IMR-90 (cell line): ENCODE results near the gene WDFY2. TPM values are rescaled to one million over a fixed set of nuclear protein-coding genes. Genes with fewer than 3 reads are reported as not detected.

Source experiments
- ATAC-seq: fragments of 200-7000 bp; cut with Tn5 transposase; 2 replicates; pipeline ENCODE4 v1.9.1; 2020; ENCODE audit warnings: low read depth, mild to moderate bottlenecking, moderate library complexity
- BruUV-seq: library from RNA; stranded (reverse); fragments of 400-500 nt; replicated peaks from 2 replicates; lab custom pipeline; 2021; lab: Mats Ljungman, UMichigan
- CTCF ChIA-PET: fragments of 300-600 bp; formaldehyde crosslinking; extraction: SDS; loops from one replicate; lab custom pipeline; 2021; ENCODE audit warnings: antibody characterized with exemption; lab: Yijun Ruan, JAX
- POLR2A ChIA-PET: fragments of 300-600 bp; sonication (Branson Sonifier 250); formaldehyde crosslinking; loops from one replicate; lab custom pipeline; 2022; ENCODE audit warnings: antibody characterized with exemption; ENCODE audit not compliant: unreplicated experiment; lab: Charles Lee
- DNase-seq: peaks from one replicate; pipeline ENCODE4 v3.0.0; 2013
- H2AFZ ChIP-seq: replicated peaks from 2 replicates; pipeline ENCODE3; 2013; ENCODE audit warnings: low read length, mild to moderate bottlenecking; ENCODE audit not compliant: poor library complexity
- H2AK5ac ChIP-seq: 2 replicates; pipeline ENCODE4 v1.6.1; 2013; ENCODE audit warnings: low read depth, low read length, inconsistent platforms
- H2AK9ac ChIP-seq: replicated peaks from 2 replicates; pipeline ENCODE3; 2013; ENCODE audit warnings: mild to moderate bottlenecking, low read depth, low read length, moderate library complexity; ENCODE audit not compliant: poor library complexity
- H2BK120ac ChIP-seq: 2 replicates; pipeline ENCODE4 v1.6.1; 2013; ENCODE audit warnings: low read depth, low read length, inconsistent platforms
- H2BK15ac ChIP-seq: 3 replicates; pipeline ENCODE4 v1.6.1; 2013; ENCODE audit warnings: low read depth, low read length, inconsistent platforms
- H2BK20ac ChIP-seq: 2 replicates; pipeline ENCODE4 v1.6.1; 2013; ENCODE audit warnings: low read depth, mild to moderate bottlenecking, inconsistent platforms, low read length, moderate library complexity
- H2BK5ac ChIP-seq: 2 replicates; pipeline ENCODE4 v1.6.1; 2013; ENCODE audit warnings: mild to moderate bottlenecking, low read depth, low read length, inconsistent platforms; ENCODE audit not compliant: poor library complexity, severe bottlenecking
- H3K14ac ChIP-seq: replicated peaks from 2 replicates; pipeline ENCODE4 v1.6.1; 2013; ENCODE audit warnings: low read depth, low read length, inconsistent platforms
- H3K18ac ChIP-seq: 2 replicates; pipeline ENCODE4 v1.6.1; 2013; ENCODE audit warnings: low read depth, low read length, control low read depth
- H3K23ac ChIP-seq: 2 replicates; pipeline ENCODE4 v1.6.1; 2013; ENCODE audit warnings: low read depth, low read length, inconsistent platforms
- H3K27ac ChIP-seq: 2 replicates; pipeline ENCODE4 v1.5.1; 2013; ENCODE audit warnings: mild to moderate bottlenecking, control low read depth, low read length; ENCODE audit not compliant: insufficient read depth
- H3K27me3 ChIP-seq: 2 replicates; pipeline ENCODE4 v1.6.1; 2013; ENCODE audit warnings: low read length; ENCODE audit not compliant: control insufficient read depth, insufficient read depth
- H3K36me3 ChIP-seq: 2 replicates; pipeline ENCODE4 v1.6.1; 2013; ENCODE audit warnings: low read length, mixed read lengths; ENCODE audit not compliant: control insufficient read depth, insufficient read depth
- H3K4ac ChIP-seq: 2 replicates; pipeline ENCODE4 v1.6.1; 2013; ENCODE audit warnings: low read depth, low read length, inconsistent platforms
- H3K4me1 ChIP-seq: 2 replicates; pipeline ENCODE4 v1.6.1; 2013; ENCODE audit warnings: low read length, mixed read lengths; ENCODE audit not compliant: control insufficient read depth, insufficient read depth
- H3K4me2 ChIP-seq: 2 replicates; pipeline ENCODE4 v1.6.1; 2013; ENCODE audit warnings: low read depth, mild to moderate bottlenecking, control low read depth, low read length, moderate library complexity
- H3K4me3 ChIP-seq: 2 replicates; pipeline ENCODE4 v1.5.1; 2013; ENCODE audit warnings: low read depth, mild to moderate bottlenecking, control low read depth, low read length, moderate library complexity; ENCODE audit not compliant: insufficient read depth
- H3K56ac ChIP-seq: 2 replicates; pipeline ENCODE4 v1.6.1; 2013; ENCODE audit warnings: low read length, inconsistent platforms; ENCODE audit not compliant: insufficient read depth; ENCODE audit errors: extremely low read depth
- H3K79me1 ChIP-seq, 2 experiments: 2 replicates each; pipeline ENCODE4 v1.6.1; 2013; ENCODE audit warnings: low read length in 2 of 2, inconsistent platforms in 1 of 2, low read depth in 1 of 2
- H3K9ac ChIP-seq: 2 replicates; pipeline ENCODE4 v1.6.1; 2013; ENCODE audit warnings: low read depth, low read length, control low read depth
- H3K9me1 ChIP-seq: 2 replicates; pipeline ENCODE4 v1.6.1; 2013; ENCODE audit warnings: low read length, inconsistent platforms; ENCODE audit not compliant: insufficient read depth
- H3K9me3 ChIP-seq: 2 replicates; pipeline ENCODE4 v1.6.1; 2013; ENCODE audit warnings: low read length; ENCODE audit not compliant: control insufficient read depth, insufficient read depth
- H4K20me1 ChIP-seq: 2 replicates; pipeline ENCODE4 v1.6.1; 2013; ENCODE audit warnings: low read length, inconsistent platforms; ENCODE audit not compliant: insufficient read depth
- H4K5ac ChIP-seq: 2 replicates; pipeline ENCODE4 v1.6.1; 2013; ENCODE audit warnings: mild to moderate bottlenecking, low read depth, low read length, control low read depth
- H4K8ac ChIP-seq, 2 experiments: 2 replicates each; pipeline ENCODE4 v1.6.1; 2013; ENCODE audit warnings: low read depth in 2 of 2, low read length in 2 of 2, control low read depth in 1 of 2, inconsistent platforms in 1 of 2
- H4K91ac ChIP-seq: 2 replicates; pipeline ENCODE4 v1.6.1; 2013; ENCODE audit warnings: low read depth, low read length, inconsistent platforms; ENCODE audit not compliant: insufficient read depth
- BHLHE40 ChIP-seq: fragments of 150-350 bp; IDR thresholded peaks from 2 replicates; pipeline ENCODE4 v1.6.1; 2016; ENCODE audit warnings: mild to moderate bottlenecking, low read depth, low read length
- CEBPB ChIP-seq: IDR thresholded peaks from 2 replicates; pipeline ENCODE4 v1.6.1; 2012; ENCODE audit warnings: low read depth, low read length, improper control_type of control experiment
- ELK1 ChIP-seq: fragments of 150-350 bp; IDR thresholded peaks from 2 replicates; pipeline ENCODE4 v1.6.1; 2016; ENCODE audit warnings: low read depth, mild to moderate bottlenecking, low read length, moderate library complexity, borderline replicate concordance
- FOS ChIP-seq: fragments of 150-350 bp; IDR thresholded peaks from 2 replicates; pipeline ENCODE4 v1.6.1; 2016; ENCODE audit warnings: low read depth, low read length
- MAZ ChIP-seq: IDR thresholded peaks from 2 replicates; pipeline ENCODE4 v1.6.1; 2012; ENCODE audit warnings: low read depth, mild to moderate bottlenecking, low read length, improper control_type of control experiment, moderate library complexity, borderline replicate concordance
- MXI1 ChIP-seq: IDR thresholded peaks from 2 replicates; pipeline ENCODE4 v1.6.1; 2012; ENCODE audit warnings: low read depth, mild to moderate bottlenecking, low read length, moderate library complexity, borderline replicate concordance
- NFE2L2 ChIP-seq: fragments of 150-350 bp; IDR thresholded peaks from 2 replicates; pipeline ENCODE4 v1.6.1; 2016; ENCODE audit warnings: low read depth, mild to moderate bottlenecking, low read length
- POLR2A ChIP-seq: IDR thresholded peaks from 2 replicates; pipeline ENCODE4 v1.6.1; 2012; ENCODE audit warnings: mild to moderate bottlenecking, low read depth, low read length
- RFX5 ChIP-seq: IDR thresholded peaks from 2 replicates; pipeline ENCODE4 v1.8.0; 2012; ENCODE audit warnings: low read depth, mild to moderate bottlenecking, low read length, moderate library complexity
- USF2 ChIP-seq: fragments of 150-350 bp; IDR thresholded peaks from 2 replicates; pipeline ENCODE4 v1.6.1; 2017; ENCODE audit warnings: mild to moderate bottlenecking, antibody characterized with exemption, low read length, low read depth
- WGBS, 2 experiments: methylation state at CpG; one replicate each; pipeline versions ENCODE4 v1.1.5 to v1.1.7; 2013; ENCODE audit warnings: missing lambda C conversion rate in 2 of 2; ENCODE audit not compliant: insufficient read length in 1 of 2; ENCODE audit errors: extremely low coverage in 2 of 2; 5-methylcytosine and 5-hydroxymethylcytosine counted together
- dilution Hi-C: fragments of 300-500 bp; cut with HindIII; formaldehyde crosslinking; loops from one replicate; pipeline ENCODE4 v1.14.3; 2018; ENCODE audit warnings: low sequenced_read_pairs; ENCODE audit not compliant: unreplicated experiment
- in situ Hi-C: fragments of 300-500 bp; cut with MboI; formaldehyde crosslinking; loops from 3 replicates; pipeline ENCODE4 v1.14.3; 2019; ENCODE audit warnings: low sequenced_read_pairs, inconsistent platforms, mixed read lengths
- intact Hi-C: fragments of 100-400 bp; cut with micrococcal nuclease; formaldehyde crosslinking; loops from 2 replicates; pipeline ENCODE4 v1.10.0; 2022
- polyA plus RNA-seq, 3 experiments: library from polyadenylated mRNA; depleted of rRNA; stranded (reverse); fragments of >200 nt; gene quantifications; 2 replicates each; pipeline ENCODE4 v1.2.3, GENCODE V29; 2012; ENCODE audit warnings: low replicate concordance in 1 of 3
- total RNA-seq: library from RNA; depleted of rRNA; stranded (reverse); fragments of >200 nt; gene quantifications from 2 replicates; pipeline ENCODE4 v1.2.3, GENCODE V29; 2012
- TF ChIP-seq, protein P1 (sequence below): conservative IDR thresholded peaks from 2 replicates; pipeline ENCODE4 v1.5.1; 2012; ENCODE audit warnings: mild to moderate bottlenecking, low read depth, low read length, improper control_type of control experiment

The WDFY2 gene
- total and polyA plus RNA-seq, 2 of the 4 experiments (the other 2 are of a cell fraction) = 4.3 to 5.4 TPM

- no peak for TF ChIP-seq POLR2A
These were observed 5.5 kb downstream of the WDFY2 start (continued) for GRCh38 chr13:51589793-51590192.

DNA sequence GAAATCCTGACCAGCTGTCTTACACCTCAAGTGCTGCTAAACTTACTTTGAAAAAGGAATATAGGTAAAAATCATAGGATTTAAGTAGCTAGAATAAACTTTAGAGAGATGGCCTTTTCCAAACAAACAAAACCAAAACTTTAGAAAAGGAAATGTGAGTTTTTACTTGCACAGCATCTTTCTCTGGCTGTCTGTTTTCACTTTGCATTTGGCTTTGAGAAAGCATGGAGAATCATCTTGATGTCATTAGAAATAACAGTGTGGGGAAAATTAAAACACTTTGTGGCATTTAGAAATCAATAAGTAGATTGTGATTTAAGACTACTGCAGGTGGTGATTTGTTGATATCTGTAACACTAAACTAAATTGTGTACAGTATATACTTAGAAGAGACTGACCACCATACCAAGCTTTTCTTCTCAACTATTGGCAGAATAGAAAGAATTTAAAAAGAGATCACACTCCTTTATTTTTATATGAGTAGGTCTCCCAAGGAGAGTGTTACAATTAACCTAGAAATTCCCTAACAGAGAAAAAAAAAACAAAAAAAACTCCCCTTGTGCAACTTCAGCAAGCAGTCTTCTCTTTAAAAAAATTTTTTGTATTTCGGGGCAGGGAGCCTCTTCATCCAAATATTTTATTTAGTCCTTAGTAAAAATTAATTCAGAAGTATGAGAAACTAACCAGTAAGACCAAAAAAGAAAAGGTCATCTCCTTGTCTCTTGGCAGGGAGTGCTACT lies 6.1 kb downstream of the WDFY2 start:
- Histone ChIP-seq H3K56ac (no peak overlapping the region), H3K18ac (peak overlapping the region; percentile 6; the same call in 1 of the 2 replicates), H4K91ac (no peak overlapping the region; the same call in 1 of the 2 replicates), H3K27ac (peak overlapping the region; percentile 25; the same call in 1 of the 2 replicates), H3K9me3 (no peaks in the 10 kb centered on the region), H2BK20ac (no peak overlapping the region), H3K4me1 (peaks cover 7% of the 10 kb centered on the region), H4K20me1 (peaks cover 4% of the 10 kb centered on the region; the same call in 1 of the 2 replicates), H2BK15ac (no peak overlapping the region), H3K4me2 (peak overlapping the region; percentile 70), H3K9me1 (peaks cover 8% of the 10 kb centered on the region; the same call in 1 of the 2 replicates), H3K36me3 (no peaks in the 10 kb centered on the region), H2AFZ (no peak overlapping the region), H2BK5ac (peak overlapping the region; percentile 81), H2AK9ac (no peak overlapping the region), H3K23ac (no peak overlapping the region), H4K8ac (no peak overlapping the region), H2AK5ac (no peak overlapping the region), H2BK120ac (no peak overlapping the region), H3K9ac (no peak overlapping the region), H3K4ac (no peak overlapping the region; the same call in 1 of the 2 replicates), H3K79me1 (peaks cover 21 to 60% of the 10 kb centered on the region in 2 experiments), H3K4me3 (no peak overlapping the region), H3K27me3 (no peaks in the 10 kb centered on the region), H3K14ac (no peak overlapping the region), H4K5ac (no peak overlapping the region)
- ChIA-PET CTCF (interaction anchor here (0.7 to 1.2 kb wide), 5 partner anchors 27 to 206 kb away, joined by 3 read pairs; no protein-coding TSS in a partner anchor), POLR2A (interaction anchor here (0.7 to 1.0 kb wide), 2 partner anchors 137 to 168 kb away, joined by 3 to 4 read pairs; no protein-coding TSS in a partner anchor)
- no peak for DNase-seq
- BruUV-seq = no TSS peak
- WGBS, 2 experiments = no CpG with 5 or more reads among the region's 1 CpG
- in situ Hi-C loops = no loop called here
- peak; percentile 5 for ATAC-seq
- dilution Hi-C loops = no loop called here
- intact Hi-C loops = loop anchor here (2.0 to 5.0 kb wide), 2 partner anchors 42 to 140 kb away; no protein-coding TSS in a partner anchor
- no peak for TF ChIP-seq BHLHE40
- TF ChIP-seq NFE2L2 = no peak
- TF ChIP-seq RFX5 = no peak
- TF ChIP-seq POLR2A = no peak
- TF ChIP-seq CEBPB = no peak
- no peak for TF ChIP-seq MAZ
- no peak for TF ChIP-seq ELK1
- TF ChIP-seq, protein P1, sequence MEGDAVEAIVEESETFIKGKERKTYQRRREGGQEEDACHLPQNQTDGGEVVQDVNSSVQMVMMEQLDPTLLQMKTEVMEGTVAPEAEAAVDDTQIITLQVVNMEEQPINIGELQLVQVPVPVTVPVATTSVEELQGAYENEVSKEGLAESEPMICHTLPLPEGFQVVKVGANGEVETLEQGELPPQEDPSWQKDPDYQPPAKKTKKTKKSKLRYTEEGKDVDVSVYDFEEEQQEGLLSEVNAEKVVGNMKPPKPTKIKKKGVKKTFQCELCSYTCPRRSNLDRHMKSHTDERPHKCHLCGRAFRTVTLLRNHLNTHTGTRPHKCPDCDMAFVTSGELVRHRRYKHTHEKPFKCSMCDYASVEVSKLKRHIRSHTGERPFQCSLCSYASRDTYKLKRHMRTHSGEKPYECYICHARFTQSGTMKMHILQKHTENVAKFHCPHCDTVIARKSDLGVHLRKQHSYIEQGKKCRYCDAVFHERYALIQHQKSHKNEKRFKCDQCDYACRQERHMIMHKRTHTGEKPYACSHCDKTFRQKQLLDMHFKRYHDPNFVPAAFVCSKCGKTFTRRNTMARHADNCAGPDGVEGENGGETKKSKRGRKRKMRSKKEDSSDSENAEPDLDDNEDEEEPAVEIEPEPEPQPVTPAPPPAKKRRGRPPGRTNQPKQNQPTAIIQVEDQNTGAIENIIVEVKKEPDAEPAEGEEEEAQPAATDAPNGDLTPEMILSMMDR = no peak
- TF ChIP-seq USF2 = no peak
- no peak for TF ChIP-seq MXI1
- no peak for TF ChIP-seq FOS
